SH-SY5Y (cell line): ENCODE data around the gene PBX1.

Experiments
- GATA2 ChIP-seq: IDR thresholded peaks from 2 replicates; pipeline ENCODE4 v1.6.1; 2011; ENCODE audit warnings: mild to moderate bottlenecking, low read depth, low read length
- GATA3 ChIP-seq: IDR thresholded peaks from 2 replicates; pipeline ENCODE4 v1.6.1; 2011; ENCODE audit warnings: low read depth, mild to moderate bottlenecking, low read length, moderate library complexity

DNA sequence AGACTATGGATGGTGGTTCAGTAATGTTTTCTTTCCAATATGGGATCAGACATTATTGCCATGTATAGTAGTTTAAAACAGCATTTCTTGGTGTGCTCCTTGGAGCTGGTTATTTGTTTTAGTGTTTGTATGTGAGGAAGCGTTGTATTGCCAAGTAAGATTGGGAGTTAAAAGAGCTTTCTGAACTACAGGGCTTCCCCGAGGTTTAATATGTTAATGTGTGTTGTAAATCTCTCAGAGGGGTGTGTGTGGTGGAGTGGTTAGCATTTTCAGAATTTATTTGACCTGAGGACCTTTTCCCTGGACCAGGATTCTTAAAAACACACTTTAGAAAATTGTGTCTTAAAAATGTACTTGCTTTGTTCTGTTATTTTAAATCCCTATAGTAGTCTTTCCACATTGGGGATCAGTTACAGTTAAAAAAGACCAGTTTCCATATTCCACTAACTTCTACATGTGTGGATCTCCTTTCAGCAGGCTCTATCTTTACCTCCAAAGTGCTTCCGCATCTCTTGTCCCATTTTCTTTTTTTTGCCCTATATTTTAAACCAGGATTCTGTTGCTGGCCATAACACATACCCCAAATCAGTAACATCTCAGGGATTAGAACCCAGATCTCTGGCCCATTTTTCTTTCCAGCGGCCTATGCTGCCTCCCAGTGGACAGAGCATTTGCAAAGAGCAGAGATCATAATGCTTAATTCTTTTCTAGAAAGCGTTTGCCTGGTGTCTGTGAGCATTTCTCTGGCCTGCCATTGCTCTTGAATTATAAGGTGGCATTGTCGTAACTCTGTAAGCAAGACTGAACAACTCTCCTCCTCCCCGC, 58.6 kb downstream of the PBX1 start:
- TF ChIP-seq GATA2 (no peak), GATA3 (no peak)
